Cardiac muscle cell (in vitro differentiated cells and primary cell): Measurements from ENCODE around the gene GRIK5. TPM values are rescaled to one million over a fixed set of nuclear protein-coding genes. Genes with fewer than 3 reads are reported as not detected.

Experiments used
- DNase-seq, 2 donors: peaks; one replicate each; pipeline versions ENCODE4 v3.0.0 to v3.0.0-alpha.2; 2010 to 2017; ENCODE audit warnings: low read depth in 1 of 2, low spot score in 1 of 2
- H3K27ac ChIP-seq: fragments of 200-600 bp; sonication (generic); 2 replicates; pipeline ENCODE4 v1.5.1; 2016
- H3K27me3 ChIP-seq: fragments of 200-600 bp; sonication (generic); 2 replicates; pipeline ENCODE4 v1.6.0; 2016; ENCODE audit warnings: control low read depth
- H3K36me3 ChIP-seq: fragments of 200-600 bp; sonication (generic); 2 replicates; pipeline ENCODE4 v1.5.1; 2016; ENCODE audit warnings: control low read depth
- H3K4me1 ChIP-seq: fragments of 200-600 bp; sonication (generic); 2 replicates; pipeline ENCODE4 v1.8.1; 2017; ENCODE audit warnings: low read depth, mild to moderate bottlenecking, mixed run types
- H3K4me3 ChIP-seq: fragments of 200-600 bp; sonication (generic); 2 replicates; pipeline ENCODE4 v1.5.1; 2016; ENCODE audit warnings: mild to moderate bottlenecking
- H3K9me3 ChIP-seq: fragments of 200-600 bp; sonication (generic); 2 replicates; pipeline ENCODE4 v1.5.1; 2017; ENCODE audit warnings: low read depth, mild to moderate bottlenecking, control low read depth
- polyA plus RNA-seq: library from polyadenylated mRNA; unstranded; fragments of >200 nt; fragmentation: Nextera tagmentation; extraction: Ambion mirVana; gene quantifications from 2 replicates; pipeline ENCODE4 v1.2.1, GENCODE V29; 2016
- total RNA-seq: library from RNA; depleted of rRNA; stranded (reverse); fragments of >200 nt; gene quantifications from 2 replicates; pipeline ENCODE4 v1.2.3, GENCODE V29; 2016
- TF ChIP-seq, protein P1 (sequence below): IDR thresholded peaks from 2 replicates; pipeline ENCODE4 v1.5.1; 2012; ENCODE audit warnings: low read depth, mild to moderate bottlenecking, low read length

Gene GRIK5
- total and polyA plus RNA-seq, 2 experiments from 2014 or later = 3.4 to 11.8 TPM

DNA sequence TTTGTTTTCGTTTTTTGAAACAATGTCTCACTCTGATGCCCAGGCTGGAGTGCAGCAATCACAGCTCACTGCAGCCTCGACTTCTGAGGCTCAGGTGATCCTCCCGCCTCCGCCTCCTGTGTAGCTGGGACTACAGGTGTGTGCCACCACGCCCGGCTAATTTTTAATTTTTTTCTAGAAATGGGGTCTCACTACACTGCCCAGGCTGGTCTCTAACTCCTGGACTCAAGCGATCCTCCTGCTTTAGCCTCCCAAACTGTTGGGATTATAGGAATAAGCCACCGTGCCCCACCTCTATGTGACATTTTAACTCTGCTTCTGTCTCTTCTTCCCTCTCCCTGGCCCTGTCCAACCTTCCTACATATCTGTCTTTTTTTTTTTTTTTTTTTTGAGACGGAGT lies 81.1 kb downstream of the GRIK5 start:
- H3K27ac ChIP-seq = no peak overlapping the region
- H3K4me3 ChIP-seq = no peak overlapping the region
- peaks cover 16% of the 10 kb centered on the region for H3K27me3 ChIP-seq
- no peaks in the 10 kb centered on the region for H3K36me3 ChIP-seq
- TF ChIP-seq, protein P1, sequence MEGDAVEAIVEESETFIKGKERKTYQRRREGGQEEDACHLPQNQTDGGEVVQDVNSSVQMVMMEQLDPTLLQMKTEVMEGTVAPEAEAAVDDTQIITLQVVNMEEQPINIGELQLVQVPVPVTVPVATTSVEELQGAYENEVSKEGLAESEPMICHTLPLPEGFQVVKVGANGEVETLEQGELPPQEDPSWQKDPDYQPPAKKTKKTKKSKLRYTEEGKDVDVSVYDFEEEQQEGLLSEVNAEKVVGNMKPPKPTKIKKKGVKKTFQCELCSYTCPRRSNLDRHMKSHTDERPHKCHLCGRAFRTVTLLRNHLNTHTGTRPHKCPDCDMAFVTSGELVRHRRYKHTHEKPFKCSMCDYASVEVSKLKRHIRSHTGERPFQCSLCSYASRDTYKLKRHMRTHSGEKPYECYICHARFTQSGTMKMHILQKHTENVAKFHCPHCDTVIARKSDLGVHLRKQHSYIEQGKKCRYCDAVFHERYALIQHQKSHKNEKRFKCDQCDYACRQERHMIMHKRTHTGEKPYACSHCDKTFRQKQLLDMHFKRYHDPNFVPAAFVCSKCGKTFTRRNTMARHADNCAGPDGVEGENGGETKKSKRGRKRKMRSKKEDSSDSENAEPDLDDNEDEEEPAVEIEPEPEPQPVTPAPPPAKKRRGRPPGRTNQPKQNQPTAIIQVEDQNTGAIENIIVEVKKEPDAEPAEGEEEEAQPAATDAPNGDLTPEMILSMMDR = no peak
- H3K9me3 ChIP-seq = no peaks in the 10 kb centered on the region
- DNase-seq = no peak
- no peaks in the 10 kb centered on the region for H3K4me1 ChIP-seq

DNA sequence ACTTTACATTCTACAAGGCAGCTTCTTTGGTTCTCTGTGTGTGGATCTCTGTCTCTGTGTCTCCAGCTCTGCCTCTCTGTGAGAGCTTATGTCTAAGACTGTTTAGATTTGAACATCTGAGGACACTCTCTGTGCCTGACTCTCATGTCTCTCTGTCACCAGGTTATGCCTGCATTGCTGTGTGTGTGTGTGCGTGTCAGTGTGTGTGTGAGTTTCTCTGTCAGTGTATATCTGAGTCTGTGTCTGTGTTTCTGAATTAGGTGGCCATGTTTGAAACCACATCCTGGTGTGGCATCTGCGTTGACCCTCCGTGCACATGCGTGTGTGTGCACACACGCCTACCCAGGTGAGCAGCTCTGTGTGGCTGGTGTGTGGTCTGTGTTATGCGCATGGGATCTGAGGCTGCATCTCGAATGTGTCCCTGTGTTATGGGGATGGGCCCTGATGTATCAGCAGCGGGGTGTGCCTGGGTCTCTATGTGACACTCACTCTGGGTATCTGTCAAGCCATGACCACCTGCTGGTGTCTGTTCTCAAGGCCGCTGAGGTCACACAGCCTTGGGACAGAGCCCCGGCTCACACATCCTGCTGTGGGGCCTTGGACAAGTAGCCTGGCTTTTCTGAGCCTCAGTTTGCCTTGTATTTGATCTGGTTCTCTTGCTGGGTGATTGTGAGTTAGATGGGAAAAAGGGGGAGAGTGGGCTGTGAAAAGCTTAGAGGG lies 82.7 kb downstream of the GRIK5 start:
- no peaks in the 10 kb centered on the region for H3K9me3 ChIP-seq
- no peaks in the 10 kb centered on the region for H3K4me1 ChIP-seq
- no peak overlapping the region for H3K27ac ChIP-seq
- H3K27me3 ChIP-seq = peaks cover 4% of the 10 kb centered on the region
- no peaks in the 10 kb centered on the region for H3K36me3 ChIP-seq
- DNase-seq = no peak
- TF ChIP-seq, protein P1 = no peak
- H3K4me3 ChIP-seq = no peak overlapping the region

DNA sequence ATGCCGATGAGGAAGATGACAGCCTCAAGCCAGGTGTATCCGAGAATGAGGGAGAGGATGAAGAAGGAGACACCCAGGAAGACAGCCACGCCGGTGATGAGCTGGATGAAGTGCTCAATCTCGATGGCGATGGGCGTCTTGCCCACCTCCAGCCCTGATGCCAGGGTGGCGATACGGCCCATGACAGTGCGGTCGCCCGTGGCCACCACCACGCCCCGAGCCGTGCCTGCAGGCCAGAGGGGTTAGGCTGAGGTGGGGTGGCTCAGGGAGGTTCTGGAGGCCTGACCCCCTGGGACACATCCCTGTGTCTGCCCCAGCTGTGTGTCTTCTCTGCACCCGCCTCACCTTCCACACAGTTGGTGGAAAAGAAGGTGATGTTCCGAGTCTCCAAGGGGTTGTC lies 85.0 kb downstream of the GRIK5 start:
- Histone ChIP-seq H3K36me3 (no peaks in the 10 kb centered on the region), H3K4me3 (no peak overlapping the region), H3K27ac (no peak overlapping the region), H3K4me1 (no peaks in the 10 kb centered on the region), H3K9me3 (no peaks in the 10 kb centered on the region), H3K27me3 (no peaks in the 10 kb centered on the region)
- no peak for DNase-seq
- TF ChIP-seq, protein P1 = no peak

DNA sequence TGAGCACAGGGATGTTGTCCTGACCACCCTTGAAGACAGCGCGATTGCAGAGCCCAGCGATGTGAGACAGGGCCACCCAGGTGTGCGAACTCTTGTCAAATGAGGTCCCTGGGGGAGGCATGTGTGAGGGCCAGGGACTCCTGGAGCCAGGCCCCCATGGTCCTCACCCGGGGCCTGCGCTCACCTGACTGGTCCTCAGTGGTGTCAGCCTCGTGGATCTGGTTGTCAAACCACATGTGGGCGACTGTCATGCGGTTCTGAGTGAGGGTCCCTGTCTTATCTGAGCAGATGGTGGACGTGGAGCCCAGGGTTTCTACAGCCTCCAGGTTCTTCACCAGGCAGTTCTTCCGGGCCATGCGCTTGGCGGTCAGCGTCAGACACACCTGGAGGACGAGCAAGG lies 88.3 kb downstream of the GRIK5 start:
- H3K27ac ChIP-seq = no peak overlapping the region
- H3K4me3 ChIP-seq = no peak overlapping the region
- H3K36me3 ChIP-seq = no peaks in the 10 kb centered on the region
- no peak for DNase-seq
- H3K4me1 ChIP-seq = no peaks in the 10 kb centered on the region
- H3K9me3 ChIP-seq = no peaks in the 10 kb centered on the region
- TF ChIP-seq, protein P1 = no peak
- H3K27me3 ChIP-seq = no peaks in the 10 kb centered on the region

DNA sequence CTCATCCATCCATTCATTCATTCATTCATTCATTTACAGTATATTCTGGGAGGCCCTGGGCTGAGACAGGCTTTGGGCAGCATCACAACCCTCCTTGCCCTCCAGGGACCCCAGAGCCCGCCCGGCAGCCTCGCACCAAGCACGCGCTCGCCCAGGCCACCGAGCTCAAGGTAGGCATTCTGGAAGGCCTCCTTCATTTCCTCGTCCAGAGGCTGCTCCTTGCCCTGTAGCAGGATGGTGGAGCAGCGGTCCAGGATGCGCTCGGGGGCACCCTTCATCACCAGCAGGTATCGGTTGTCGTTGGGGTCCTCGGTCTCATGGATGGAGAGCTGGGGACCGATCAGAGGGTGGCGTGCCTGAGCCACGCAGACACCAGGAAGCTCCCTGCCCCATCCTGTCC lies 91.5 kb downstream of the GRIK5 start:
- TF ChIP-seq, protein P1 = no peak
- Histone ChIP-seq H3K27ac (no peak overlapping the region), H3K36me3 (no peaks in the 10 kb centered on the region), H3K4me3 (no peak overlapping the region), H3K27me3 (no peaks in the 10 kb centered on the region), H3K4me1 (no peaks in the 10 kb centered on the region), H3K9me3 (no peaks in the 10 kb centered on the region)
- no peak for DNase-seq
